Left forelimb (tissue), 1 donor: Measurements from ENCODE around the gene OARD1.
"Not testable (repeated sequence)": the region's sequence is repeated elsewhere in the genome, so short reads cannot be mapped to it uniquely, and the experiment has no call there.

Experiments
- DNase-seq: peaks from one replicate; pipeline ENCODE4 v3.0.0-alpha.2; 2018; ENCODE audit warnings: low spot score

OARD1 gene, protein sequence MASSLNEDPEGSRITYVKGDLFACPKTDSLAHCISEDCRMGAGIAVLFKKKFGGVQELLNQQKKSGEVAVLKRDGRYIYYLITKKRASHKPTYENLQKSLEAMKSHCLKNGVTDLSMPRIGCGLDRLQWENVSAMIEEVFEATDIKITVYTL

DNA sequence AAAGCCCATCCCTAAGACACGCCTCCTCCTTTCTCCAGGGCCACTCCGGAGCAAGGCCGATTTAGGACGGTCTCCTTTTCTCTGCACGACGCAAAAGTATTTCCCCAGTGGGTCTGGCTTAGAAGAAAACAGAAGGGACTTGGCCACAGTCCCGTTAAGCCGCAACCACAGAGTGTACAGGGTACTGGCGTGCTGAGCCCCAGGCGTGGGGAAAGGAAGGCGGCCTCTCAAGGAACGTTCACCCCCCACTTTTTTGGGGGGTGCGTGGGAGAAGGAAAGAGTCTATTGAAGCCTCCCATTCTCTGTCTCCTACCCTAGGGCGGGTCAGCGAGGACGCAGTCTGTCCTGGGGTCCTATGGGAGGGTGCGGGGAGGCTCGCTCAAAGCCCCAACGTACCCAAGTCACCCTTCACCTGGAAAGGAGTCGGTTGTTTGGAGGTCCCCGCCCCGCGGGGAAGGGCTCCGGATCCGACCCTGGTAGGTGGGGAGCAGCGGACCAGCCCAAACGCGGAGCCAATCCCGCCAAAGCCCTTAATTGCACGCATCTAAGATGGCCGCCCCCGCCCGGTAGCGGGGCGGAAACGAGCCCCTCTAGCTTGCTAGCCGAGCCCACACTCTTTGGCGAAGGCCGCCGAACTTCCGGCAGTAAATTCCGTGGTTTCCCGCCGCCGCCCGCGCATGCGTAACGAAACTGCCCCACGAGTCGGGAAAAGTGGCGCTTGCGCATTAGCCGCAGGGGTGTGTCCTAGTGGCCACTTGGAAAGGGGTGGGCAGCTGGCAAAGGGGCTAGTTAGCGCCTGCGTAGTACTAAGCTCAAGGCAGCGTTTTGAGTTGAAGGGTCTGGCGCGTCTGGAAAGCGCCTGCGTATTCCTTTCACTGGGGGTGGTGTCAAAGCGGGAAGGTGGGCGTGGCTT is at the start of gene OARD1:
Gene OARD1 (minus strand): TSS at position 434 of the 913 bp plus-strand sequence. CDS start 722 bp downstream, outside the sequence.
- DNase-seq: peak; percentile 100

DNA sequence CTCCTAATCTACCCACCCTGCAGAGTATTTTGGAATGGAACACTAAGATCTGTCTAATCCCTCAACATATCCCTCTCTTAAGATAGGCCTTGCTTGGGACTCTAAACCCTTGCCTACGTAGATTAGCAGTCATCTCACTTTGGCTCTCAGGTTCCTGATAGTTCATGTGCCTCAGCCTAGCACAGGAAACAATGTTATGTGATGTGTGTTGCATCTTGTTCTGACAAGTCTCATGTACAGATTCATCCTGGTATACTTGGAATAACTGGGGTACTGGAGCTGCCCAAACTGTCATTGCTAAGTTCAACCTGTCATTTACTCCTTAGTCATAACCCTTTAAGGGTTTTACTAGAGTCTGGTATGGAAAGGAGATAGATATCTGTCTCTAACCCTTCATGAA is 47.9 kb upstream of the OARD1 start:
- DNase-seq: no peak

DNA sequence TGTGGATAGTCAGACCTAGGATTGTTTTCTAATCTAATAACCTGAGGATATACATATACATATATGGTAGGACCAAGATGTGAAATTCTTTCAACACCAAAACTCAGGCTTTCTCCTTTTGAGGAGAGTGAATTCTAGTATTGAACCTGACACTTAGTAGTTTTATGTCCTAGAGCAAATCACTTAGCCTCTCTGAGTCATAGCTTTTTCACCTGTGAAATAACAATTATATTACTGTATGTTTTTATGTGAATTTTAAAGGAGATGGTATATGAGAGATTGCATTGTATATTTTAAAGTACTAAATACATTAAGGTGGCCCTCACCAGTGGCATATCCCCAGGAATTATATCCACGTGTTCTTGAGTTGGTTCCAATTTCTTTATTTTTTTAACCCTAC is 47.4 kb upstream of the OARD1 start:
- DNase-seq: no peak

DNA sequence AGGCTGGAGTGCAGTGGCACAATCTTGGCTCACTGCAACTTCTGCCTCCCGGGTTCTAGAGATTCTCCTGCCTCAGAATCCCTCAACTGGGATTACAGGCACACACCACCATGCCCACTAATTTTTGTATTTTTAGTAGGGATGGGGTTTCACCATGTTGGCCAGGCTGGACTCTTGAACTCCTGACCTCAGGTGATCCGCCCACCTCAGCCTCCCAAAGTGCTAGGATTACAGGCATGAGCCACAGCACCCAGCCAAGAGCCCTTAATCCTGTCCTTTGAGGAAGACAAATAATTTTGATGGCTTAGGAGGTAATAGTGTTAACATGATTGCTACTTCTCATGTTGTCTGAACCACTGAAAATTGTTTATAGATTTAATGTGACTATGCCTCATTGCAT is 42.9 kb upstream of the OARD1 start:
- not testable (repeated sequence) for DNase-seq

DNA sequence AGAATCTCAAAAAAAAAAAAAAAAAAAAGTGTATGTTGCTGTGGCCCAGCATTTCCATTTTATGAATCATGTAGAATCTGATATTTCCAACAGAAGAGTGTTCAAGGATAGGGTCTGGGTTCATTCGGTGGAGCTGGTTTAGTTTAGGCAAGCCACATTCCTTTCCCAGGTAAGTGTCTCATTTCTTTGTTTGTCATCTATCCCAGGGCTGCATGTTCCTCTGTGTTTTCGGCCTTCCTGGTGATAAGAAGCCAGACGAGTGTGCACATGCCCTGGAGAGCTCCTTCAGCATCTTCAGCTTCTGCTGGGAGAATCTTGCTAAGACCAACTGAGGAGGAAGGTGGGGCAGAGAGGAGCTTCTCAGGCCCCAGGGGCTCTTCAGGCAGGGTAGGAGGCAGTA is 38.9 kb upstream of the OARD1 start:
- no peak for DNase-seq

DNA sequence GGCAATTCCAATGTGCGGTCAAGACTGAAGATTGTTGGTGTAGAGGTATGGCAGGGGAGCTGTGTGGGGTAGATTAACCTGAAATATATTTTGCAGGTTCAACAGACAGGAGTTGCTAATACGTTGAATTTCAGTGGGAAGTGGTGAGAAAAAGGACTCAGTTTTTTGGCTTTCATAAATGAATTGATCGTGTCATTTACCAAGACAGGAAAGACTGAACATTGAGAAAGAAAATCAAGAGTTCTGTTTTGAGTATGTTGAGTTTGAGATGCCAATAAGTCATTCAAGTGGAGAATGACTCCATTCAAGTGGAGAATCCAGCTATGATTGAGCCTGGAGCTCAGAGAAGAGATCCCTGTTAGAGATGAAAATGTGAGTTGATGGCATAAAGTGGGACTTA is 31.7 kb upstream of the OARD1 start:
- no peak for DNase-seq

DNA sequence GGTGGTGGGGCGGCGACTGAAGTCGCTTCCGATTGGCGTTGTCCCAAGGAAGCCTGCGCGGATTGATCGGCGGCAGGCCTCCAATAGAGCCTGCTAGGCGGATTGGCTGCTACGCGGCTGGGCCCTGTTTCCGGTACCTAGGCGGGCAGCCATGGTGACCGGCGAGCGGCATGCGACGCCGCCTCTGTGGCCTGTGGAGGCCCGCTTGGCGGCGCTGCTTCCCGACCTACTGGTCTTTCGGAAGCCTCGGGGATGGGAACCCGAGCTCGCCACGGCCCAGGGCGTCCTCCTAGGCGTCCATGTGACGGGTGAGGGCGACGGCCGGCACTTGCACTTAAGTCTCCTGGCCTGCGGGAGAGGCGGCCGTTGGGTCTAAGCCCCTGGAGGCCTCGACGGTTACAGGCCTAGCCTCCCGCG is 28.7 kb upstream of the OARD1 start:
- no peak for DNase-seq

DNA sequence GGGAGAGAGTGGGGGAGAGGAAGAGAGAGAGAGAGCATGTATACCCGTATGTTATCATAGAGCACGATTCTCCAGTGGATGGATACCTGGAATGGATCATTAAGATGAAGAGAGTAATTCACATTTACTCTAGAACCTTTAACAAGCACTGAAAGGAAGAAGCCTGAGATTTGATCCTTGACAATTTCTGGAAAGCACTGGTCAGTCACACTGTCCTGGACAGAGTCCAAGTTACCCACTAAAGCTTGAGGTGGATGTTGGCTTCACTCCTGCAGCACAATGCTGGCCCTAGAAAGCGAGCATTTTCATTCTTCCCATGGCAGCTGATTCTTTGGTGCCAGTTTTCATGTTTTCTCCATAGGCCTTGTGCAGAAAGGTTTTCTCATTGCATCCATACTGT is 26.2 kb upstream of the OARD1 start:
- no peak for DNase-seq

DNA sequence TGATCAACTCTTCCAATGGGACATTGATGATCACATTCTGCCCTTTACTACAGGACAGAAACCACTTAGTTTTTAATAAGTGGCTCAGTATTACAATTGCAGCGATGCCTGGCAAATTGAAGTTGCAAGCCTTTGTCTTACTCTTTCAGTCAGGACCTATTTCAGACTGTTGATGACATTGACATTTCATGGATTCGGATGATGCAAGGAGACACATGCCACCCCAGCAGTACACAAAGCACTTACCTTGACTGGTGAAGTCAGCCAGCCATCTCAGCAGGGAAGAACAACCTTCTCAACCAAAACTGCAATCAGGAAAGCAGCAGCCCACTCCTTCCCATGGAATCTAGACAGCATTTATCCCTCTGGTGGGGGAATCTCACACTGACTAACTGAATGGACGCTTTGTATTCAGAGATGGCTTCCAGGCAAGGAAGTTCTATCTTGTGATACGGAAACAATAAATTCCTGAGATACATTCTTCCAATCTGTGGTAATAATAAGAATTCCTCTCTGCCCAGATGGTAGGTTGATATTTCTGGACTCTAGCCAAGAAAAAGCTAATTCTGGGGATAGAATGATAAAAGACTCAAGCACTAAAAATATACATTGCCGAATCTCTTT is 25.4 kb upstream of the OARD1 start:
- DNase-seq: no peak

DNA sequence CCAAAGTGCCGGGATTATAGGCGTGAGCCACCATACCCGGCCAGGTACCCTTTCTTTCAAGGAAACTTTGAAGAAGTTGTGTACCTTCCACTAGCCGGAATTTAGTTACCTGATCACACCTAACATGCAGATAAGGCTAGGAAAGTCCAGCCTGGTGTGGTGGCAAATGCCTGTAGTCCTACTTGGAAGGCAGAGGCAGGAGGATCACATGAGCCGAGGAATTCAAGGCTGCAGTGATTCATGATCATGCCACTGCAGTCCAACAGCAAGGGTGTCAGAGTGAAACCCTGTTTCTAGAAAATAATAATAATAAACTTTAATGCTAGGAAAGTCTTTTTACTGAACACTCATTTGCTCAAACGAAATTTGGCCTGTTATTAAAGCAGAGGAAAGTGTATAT is 21.6 kb upstream of the OARD1 start:
- DNase-seq: no peak

DNA sequence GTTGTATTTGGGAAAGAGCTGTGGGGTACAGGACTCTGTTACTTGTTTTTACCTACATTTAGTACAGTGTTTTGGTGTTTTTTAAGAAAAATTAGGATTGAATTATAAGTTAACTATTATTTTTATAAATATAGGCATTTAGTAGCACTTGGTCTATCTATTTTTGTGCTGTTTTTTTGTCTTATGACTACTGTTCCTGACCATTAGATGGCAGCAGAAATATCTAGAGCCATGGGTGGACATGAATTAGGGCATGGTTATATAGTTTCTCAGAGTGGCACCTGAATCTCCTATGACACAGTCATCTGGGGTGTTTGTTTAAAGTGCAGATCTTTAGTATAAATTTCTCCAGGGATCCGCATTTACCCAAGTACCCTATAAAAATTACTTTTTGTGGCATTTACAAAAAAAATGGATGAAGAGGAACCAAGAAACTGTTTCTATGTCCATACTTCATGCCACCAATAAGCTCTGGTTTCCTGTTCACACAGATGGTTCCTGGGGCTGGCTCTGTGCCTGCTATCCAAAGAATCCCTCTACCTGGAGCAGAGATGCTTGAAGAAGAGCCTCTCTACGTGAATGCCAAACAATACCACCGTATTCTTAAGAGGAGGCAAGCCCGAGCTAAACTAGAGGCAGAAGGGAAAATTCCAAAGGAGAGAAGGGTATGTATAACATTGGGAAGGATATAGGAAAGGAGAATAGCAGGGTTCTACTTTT is 20.4 kb upstream of the OARD1 start:
- DNase-seq: no peak

DNA sequence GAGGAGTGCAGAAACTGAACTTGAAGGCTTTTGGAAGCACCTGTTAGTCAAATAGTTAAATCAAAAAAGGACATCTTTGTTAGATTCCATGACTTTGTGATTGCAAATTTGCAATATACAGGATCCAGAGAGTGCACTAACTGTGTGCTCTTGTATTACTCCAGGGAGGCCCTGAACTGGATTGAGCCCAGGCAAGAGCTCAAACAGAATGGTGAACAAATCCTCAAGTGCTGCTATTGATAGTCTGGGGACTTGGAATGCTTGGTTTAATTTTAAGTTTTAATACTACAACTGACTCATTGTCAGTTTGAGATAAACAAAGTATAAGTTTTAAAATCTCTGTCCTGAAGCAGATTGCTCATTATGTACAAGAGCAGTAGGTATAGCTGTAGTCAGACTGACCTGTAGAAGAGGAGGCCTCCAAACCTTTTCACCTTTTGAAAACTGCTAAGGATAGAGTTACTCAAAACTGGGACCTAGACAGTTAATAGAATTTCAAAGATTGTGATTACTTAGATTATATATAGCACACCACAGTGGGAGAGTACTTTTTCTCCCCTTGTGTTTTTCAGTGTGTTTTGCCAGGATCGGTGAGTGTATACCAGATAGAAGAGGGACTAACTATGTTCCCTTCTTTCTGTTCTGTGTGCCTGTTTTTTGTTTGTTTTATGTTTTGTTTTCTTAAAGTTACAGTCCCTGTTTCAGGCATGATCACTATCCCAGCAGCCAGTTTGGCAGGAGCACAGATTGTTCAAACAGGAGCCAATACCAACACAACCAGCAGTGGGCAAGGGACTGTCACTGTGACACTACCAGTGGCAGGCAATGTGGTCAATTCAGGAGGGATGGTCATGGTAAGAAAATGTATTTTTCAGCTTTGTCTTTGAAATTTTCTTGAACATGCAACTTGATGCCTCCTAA is 18.9 kb upstream of the OARD1 start:
- no peak for DNase-seq

DNA sequence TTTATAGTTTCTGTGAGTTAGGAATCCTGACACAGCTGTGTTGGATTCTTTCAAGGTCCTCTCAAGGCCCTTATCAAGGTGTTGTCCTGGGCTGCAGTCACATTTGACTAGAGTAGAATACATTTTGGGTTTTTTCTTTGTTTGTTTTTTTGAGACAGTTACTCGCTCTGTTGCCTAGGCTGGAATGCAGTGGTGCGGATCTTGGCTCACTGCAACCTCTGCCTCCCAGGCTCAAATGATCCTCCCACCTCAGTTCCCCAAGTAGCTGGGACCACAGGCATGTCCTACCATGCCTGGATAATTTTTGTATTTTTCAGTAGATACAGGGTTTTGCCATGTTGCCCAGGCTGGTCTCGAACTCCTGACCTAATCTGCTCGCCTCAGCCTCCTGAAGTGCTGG is 16.3 kb upstream of the OARD1 start:
- DNase-seq: no peak

DNA sequence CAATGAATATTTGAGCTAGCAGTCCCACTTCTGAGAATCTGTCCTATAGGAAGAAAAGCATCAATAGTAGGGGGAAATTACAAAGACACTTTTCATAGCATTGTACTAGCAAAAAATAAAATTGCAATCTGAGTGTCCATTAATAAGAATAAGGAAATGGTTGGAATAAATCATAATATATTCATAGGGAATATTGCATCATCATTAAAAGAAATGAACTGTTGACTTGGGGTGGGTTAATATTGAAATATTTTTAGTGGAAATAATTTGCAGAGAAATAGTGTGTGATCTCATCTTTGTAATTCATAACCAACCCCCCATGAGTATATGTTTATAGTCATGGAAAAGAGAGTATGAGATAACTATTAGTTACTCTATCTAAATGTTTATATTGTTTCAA is 13.0 kb upstream of the OARD1 start:
- no peak for DNase-seq

DNA sequence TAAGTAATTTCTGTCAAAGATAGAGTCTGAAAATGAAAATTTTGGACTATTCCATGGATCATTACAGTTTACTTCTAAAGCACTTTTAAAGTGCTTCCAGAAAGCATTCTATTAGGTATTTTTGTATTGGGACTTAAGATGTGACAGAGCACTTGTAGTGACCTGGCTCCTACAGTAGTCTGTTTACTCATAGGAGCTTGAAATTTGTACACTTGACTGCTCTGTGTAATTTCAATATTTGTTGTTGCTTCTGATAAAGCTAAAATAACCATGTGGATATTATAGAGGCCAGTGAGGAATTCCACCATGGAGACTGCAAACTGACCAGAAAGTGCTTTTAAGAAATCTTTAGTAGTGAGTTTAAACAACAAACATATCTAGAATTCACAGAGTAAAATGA is 10.9 kb upstream of the OARD1 start:
- DNase-seq: no peak

DNA sequence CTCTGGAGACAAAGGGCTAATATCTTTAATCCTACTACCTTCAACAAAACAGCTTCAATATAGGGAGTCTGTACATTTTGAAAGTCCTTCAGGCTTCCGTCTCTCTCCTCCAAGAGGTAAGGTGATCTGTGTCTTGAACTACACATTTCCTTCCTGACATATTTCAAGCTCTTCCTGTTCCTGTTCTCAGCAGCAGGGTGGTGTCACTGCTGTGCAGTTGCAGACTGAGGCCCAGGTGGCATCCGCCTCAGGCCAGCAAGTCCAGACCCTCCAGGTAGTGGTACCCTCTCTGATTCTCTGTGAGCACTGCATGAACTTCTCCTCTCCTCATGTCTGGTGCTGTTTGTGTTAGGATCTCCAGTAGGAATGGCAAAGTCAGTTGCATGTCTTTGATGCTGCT is 8.5 kb upstream of the OARD1 start:
- DNase-seq: no peak

DNA sequence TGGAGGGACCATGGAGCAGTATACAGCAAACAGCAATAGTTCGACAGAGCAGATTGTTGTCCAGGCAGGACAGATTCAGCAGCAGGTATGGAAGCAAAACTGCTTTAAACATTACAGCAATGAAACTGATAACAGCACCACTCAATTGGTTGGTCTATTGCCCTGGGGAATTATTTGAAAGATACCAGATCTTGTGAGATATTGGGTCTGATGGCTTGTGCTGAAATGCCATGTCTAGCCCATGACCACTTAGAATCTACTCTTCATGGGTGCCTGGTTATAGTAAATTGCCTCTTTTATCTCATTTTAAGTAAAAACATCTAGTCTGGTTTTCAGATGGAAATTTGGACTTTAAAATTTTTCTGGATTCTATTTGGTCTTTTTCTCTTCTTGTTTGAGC is 6.9 kb upstream of the OARD1 start:
- no peak for DNase-seq

DNA sequence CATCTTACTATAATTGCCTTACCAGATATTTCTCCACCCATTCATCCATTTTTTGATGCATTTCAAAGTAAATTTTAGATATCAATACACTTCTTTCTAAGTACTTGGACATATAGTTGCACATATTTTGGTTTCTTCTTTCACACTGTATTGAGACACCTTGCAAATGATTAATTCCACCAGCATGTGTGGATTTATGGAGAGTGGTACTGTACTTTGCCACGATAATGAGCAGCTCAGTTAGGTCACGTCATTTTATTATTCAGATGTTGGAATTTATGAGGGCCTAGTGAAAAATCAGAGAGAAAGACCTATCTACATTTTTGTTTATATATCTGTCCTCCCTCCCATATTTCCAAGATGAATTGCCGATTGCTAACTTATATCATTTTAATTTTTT is 5.9 kb upstream of the OARD1 start:
- DNase-seq: no peak

DNA sequence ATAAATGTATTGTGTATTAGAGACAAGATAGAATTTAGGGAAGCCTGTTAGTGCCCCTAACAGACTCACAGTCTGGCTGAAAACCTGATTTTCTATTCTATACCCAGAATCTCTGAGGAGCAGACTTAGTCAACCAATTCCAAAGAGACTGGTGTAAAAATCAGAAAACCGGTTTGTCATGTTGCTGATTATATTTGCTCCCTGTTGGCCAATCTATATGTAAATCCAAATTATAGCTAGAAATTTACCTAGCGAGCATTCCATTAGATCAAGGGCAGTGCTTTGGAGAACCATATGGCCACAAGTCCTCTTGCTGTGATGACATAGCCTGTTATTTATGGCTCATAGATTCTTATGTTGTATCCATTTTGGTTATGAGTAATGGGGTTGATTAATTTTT is 5.4 kb upstream of the OARD1 start:
- no peak for DNase-seq

DNA sequence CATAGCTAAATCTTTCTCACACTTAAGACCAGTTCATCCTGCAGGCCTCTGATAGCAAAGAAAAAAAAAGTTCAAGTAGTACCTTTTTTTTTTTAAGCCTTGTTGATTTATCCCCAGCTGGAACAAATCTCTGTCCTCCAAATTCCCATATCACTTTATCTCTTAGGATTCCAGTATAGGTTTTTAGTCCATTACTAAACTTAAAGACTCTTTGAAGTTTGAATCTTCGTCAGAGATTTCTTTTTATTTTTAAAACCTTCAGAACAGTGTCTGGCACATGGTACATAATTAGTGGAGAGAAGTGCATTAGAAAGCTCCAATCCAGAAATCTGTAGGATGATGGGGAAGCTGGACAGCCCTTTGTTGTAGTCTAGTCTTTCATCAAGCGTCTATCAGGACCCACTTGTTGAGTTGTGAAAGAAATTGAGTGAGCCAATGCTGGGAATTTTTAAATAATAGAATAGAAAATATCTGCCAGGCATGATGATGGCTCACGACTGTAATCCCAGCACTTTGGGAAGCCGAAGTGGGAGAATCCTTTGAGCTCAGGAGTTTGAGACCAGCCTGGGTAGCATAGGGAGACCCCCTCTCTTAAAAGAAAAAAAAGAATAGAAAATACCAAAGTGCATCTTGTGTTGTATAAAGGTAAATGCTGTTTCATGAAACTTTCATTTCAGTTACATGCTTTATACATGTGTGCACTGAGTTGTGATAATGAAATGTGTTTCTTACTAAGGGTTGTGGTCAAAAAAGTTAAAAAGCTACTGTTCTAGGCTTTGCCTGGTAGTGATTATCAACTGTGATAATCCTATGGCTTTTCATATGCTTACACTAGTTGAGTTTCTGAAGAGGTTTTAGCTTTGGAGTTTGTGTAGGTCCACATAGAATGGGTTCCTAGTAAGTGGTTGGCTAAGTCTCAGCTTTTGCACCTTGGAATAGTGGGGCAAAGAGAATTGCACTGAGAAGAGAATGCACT is 3.8 kb upstream of the OARD1 start:
- no peak for DNase-seq
